ENCODE results near the gene ORAI3.
"Not testable (repeated sequence)": the region's sequence is repeated elsewhere in the genome, so short reads cannot be mapped to it uniquely, and the experiment has no call there.

Gene ORAI3

GRCh38 chr16:30930160-30930571 lies 18.7 kb upstream of the ORAI3 start:
- no peak for DNase-seq (ENCODE audit: low read depth, low spot score)
- CTCF ChIA-PET = interaction anchor here (8.2 kb wide), 1 partner anchor 10 kb away, joined by 76 read pairs; no protein-coding TSS in a partner anchor
- no peak for TF ChIP-seq CTCF (IDR thresholded peaks at IDR 0.05; ENCODE audit: insufficient read depth, low read length, missing control alignments)
- POLR2A ChIA-PET = no interaction called here
- no peak overlapping the region for H3K4me3 ChIP-seq (ENCODE audit: low read depth, low read length)

DNA sequence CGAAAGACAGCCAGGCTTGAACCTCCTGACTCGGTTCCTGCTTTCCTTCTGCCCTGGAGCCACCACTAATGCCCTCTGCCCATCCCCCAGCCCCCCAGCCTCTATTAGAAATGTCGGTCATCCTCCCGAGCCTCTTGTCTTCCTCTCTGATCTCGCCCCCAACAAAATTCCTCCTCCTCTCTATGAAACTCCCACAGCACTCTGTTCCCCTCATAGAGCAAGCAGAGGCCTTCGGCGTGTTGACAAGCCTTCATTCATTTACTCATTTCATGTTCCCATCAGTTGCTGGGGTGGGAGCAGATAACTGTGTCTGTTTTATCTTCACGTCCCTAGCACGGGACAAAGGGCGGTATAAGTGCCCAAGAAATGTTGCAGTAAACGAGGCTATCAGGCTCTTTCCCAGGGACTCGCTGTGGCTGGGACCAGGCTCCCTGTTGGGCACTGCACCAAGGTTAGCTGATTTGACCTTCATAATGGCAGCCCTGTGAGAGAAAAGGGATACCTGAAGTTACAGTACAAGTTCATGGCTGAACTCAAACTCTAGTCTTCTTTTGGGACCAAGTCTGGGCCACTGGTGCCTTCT lies 17.7 kb upstream of the ORAI3 start:
- no peak for DNase-seq (ENCODE audit: low read depth, low spot score)
- no peak overlapping the region for H3K4me3 ChIP-seq (ENCODE audit: low read depth, low read length)
- no peak for TF ChIP-seq CTCF (IDR thresholded peaks at IDR 0.05; ENCODE audit: insufficient read depth, low read length, missing control alignments)
- ChIA-PET CTCF (interaction anchor here (2.6 to 8.2 kb wide), 2 partner anchors 9 to 10 kb away, joined by 25 to 76 read pairs; no protein-coding TSS in a partner anchor), POLR2A (no interaction called here)

- ChIA-PET CTCF (interaction anchor here (0.8 to 2.1 kb wide), 10 partner anchors 8 to 933 kb away, joined by 3 to 5 read pairs (median 4); no protein-coding TSS in a partner anchor), POLR2A (no interaction called here)
- TF ChIP-seq CTCF (IDR thresholded peaks at IDR 0.05; ENCODE audit: insufficient read depth, low read length, missing control alignments) = peak; percentile 36
- no peak for DNase-seq (ENCODE audit: low read depth, low spot score)
- no peak overlapping the region for H3K4me3 ChIP-seq (ENCODE audit: low read depth, low read length)
Observed at GRCh38 chr16:30934827-30935557, 13.9 kb upstream of the ORAI3 start.

- H3K4me3 ChIP-seq (ENCODE audit: low read depth, low read length) = no peak overlapping the region
- DNase-seq (ENCODE audit: low read depth, low spot score) = no peak
- ChIA-PET POLR2A (no interaction called here), CTCF (interaction anchor here (0.9 to 7.6 kb wide), 4 partner anchors 10 to 93 kb away, joined by 3 to 103 read pairs (median 42); partner anchors contain the start of genes FBXL19 and ORAI3)
- TF ChIP-seq CTCF (IDR thresholded peaks at IDR 0.05; ENCODE audit: insufficient read depth, low read length, missing control alignments) = no peak
Observed at GRCh38 chr16:30937692-30938091, 11.2 kb upstream of the ORAI3 start.

- POLR2A ChIA-PET = interaction anchor here (0.6 to 1.2 kb wide), 2 partner anchors 11 to 13 kb away, joined by 3 read pairs; no protein-coding TSS in a partner anchor
- not testable (repeated sequence) for H3K4me3 ChIP-seq (ENCODE audit: low read depth, low read length); DNase-seq (ENCODE audit: low read depth, low spot score)
- CTCF ChIA-PET = interaction anchor here (2.0 to 7.6 kb wide), 6 partner anchors 7 to 125 kb away, joined by 8 to 103 read pairs (median 43); partner anchors contain the start of genes FBXL19 and ORAI3
Observed at GRCh38 chr16:30939571-30939970, 9.3 kb upstream of the ORAI3 start.

GRCh38 chr16:30941600-30942425 lies 7.1 kb upstream of the ORAI3 start:
- DNase-seq (ENCODE audit: low read depth, low spot score) = no peak
- POLR2A ChIA-PET = interaction anchor here (1.0 to 1.6 kb wide), 3 partner anchors 14 to 240 kb away, joined by 3 read pairs; no protein-coding TSS in a partner anchor
- no peak overlapping the region for H3K4me3 ChIP-seq (ENCODE audit: low read depth, low read length)

More at GRCh38 chr16:30941600-30942425, 7.1 kb upstream of the ORAI3 start:
- CTCF ChIA-PET = interaction anchor here (0.8 to 7.6 kb wide), 24 partner anchors 9 to 927 kb away, joined by 3 to 103 read pairs (median 4); partner anchors contain the start of genes FBXL19 and ORAI3
- peak; percentile 88 for TF ChIP-seq CTCF (IDR thresholded peaks at IDR 0.05; ENCODE audit: insufficient read depth, low read length, missing control alignments)
